Measurements from ENCODE around the gene CSRNP3. TPM values are rescaled to one million over a fixed set of nuclear protein-coding genes. Genes with fewer than 3 reads are reported as not detected.

CSRNP3 gene
- total RNA-seq, 1 experiment from 2014 or later: 0.05 TPM

DNA sequence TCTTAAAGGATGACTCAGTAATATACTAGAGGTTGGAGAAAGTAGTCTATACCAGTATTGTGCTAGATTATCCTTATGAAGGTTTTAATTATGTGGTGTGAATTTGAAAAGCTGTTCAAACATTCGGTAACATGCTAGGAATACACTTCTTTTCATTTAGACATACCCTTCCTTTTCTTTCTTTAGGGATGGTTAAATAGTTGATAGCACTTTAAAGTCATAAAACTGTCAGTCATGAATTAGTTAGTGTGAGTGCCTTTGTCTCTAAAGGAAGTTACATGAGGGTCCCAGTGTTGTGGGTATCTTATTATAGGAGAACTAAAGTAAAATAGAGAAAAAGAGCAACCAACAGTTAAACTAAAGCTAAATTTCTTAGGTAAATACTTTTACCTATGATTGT is 149.3 kb downstream of the CSRNP3 start:
- Histone ChIP-seq H3K9me2 (ENCODE audit: insufficient read depth) (no peaks in the 10 kb centered on the region), H3K4me1 (ENCODE audit: control insufficient read depth in 1 of 2, insufficient read depth in 2 of 2, low read length in 2 of 2) (no peaks in the 10 kb centered on the region), H3K79me2 (ENCODE audit: insufficient read depth, low read length) (no peaks in the 10 kb centered on the region), H2AFZ (ENCODE audit: low read depth, low read length, poor library complexity, severe bottlenecking) (no peak overlapping the region), H3K4me3 (replicated peaks in 1 of 2; ENCODE audit: low read depth in 1 of 2, low read length in 2 of 2) (no peak overlapping the region), H3K36me3 (ENCODE audit: control insufficient read depth in 1 of 2, insufficient read depth in 2 of 2, low read length in 2 of 2) (no peaks in the 10 kb centered on the region), H3K9ac (ENCODE audit: low read length) (no peak overlapping the region), H3K27ac (ENCODE audit: low read depth, low read length) (no peak overlapping the region), H3K9me3 (ENCODE audit: control insufficient read depth in 1 of 2, insufficient read depth in 1 of 2, low read depth in 1 of 2, low read length in 2 of 2) (no peaks in the 10 kb centered on the region), H4K20me1 (ENCODE audit: insufficient read depth) (no peaks in the 10 kb centered on the region), H3K27me3 (ENCODE audit: insufficient read depth, low read length) (peaks cover 11% of the 10 kb centered on the region; the same call in 1 of the 2 replicates), H3K4me2 (ENCODE audit: low read length) (no peak overlapping the region)
- no TSS peak for BruUV-seq (replicated peaks)
- no peak for ATAC-seq
- no peak for DNase-seq (ENCODE audit: low read depth, low spot score)
- no peak for TF ChIP-seq EZH2 (IDR thresholded peaks at IDR 0.05)
- no peak for TF ChIP-seq EGR1 (IDR thresholded peaks at IDR 0.05; ENCODE audit: low read depth)
- no peak for TF ChIP-seq REST (IDR thresholded peaks at IDR 0.05; ENCODE audit: low read depth)
- TF ChIP-seq SP1 (IDR thresholded peaks at IDR 0.05; ENCODE audit: low read depth): no peak
- intact Hi-C loops (cut with micrococcal nuclease): no loop called here
- ChIA-PET RAD21 (ENCODE audit: low non-redundant PET in 1 of 2, low total read pairs in 2 of 2, uncharacterized antibody in 2 of 2, unreplicated experiment in 2 of 2) (no interaction called here), POLR2A (no interaction called here), CTCF (no interaction called here)

DNA sequence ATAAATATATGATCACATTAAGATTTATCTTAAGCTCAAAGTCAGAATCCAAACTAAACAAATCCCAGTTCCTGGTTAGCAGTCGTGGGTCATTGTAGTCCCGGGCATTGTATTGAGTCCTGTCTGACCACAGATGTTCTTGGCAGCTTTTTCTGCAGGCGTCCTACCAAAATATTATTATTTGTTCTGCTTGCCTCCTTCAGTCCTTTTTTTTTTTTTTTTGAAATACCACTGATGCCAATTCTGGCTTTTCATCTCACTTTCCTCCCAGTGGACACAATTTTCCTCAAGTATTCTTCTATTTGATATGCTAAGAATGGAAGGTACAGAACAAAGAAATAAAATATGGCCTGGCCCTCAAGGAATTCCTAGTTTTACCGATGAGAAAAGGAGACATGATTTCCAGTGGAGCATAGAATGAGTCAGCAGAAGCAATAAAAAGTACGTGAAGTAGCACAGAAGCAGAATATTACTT is 151.6 kb downstream of the CSRNP3 start:
- H3K4me1 ChIP-seq (ENCODE audit: control insufficient read depth in 1 of 2, insufficient read depth in 2 of 2, low read length in 2 of 2): no peaks in the 10 kb centered on the region
- ChIA-PET RAD21 (ENCODE audit: low non-redundant PET in 1 of 2, low total read pairs in 2 of 2, uncharacterized antibody in 2 of 2, unreplicated experiment in 2 of 2) (no interaction called here), CTCF (no interaction called here), POLR2A (no interaction called here)
- no peaks in the 10 kb centered on the region for H3K9me2 ChIP-seq (ENCODE audit: insufficient read depth)
- H3K4me2 ChIP-seq (ENCODE audit: low read length): no peak overlapping the region
- no peaks in the 10 kb centered on the region for H3K9me3 ChIP-seq (ENCODE audit: control insufficient read depth in 1 of 2, insufficient read depth in 1 of 2, low read depth in 1 of 2, low read length in 2 of 2)
- TF ChIP-seq POLR2A (IDR thresholded peaks at IDR 0.05; ENCODE audit: borderline replicate concordance, extremely low read depth, insufficient read depth, insufficient read length) (no peak), JUND (IDR thresholded peaks at IDR 0.05) (no peak), FOSL1 (IDR thresholded peaks at IDR 0.05; ENCODE audit: low read depth) (no peak), CTCF (IDR thresholded peaks at IDR 0.05 in 2 of 3, conservative IDR thresholded peaks at IDR 0.05 in 1 of 3; ENCODE audit: borderline replicate concordance in 1 of 3, insufficient read depth in 1 of 3, low read depth in 2 of 3, low read length in 2 of 3) (no peak)
- no peak overlapping the region for H3K9ac ChIP-seq (ENCODE audit: low read length)
- no peaks in the 10 kb centered on the region for H3K36me3 ChIP-seq (ENCODE audit: control insufficient read depth in 1 of 2, insufficient read depth in 2 of 2, low read length in 2 of 2)
- no peaks in the 10 kb centered on the region for H4K20me1 ChIP-seq (ENCODE audit: insufficient read depth)
- no peak overlapping the region for H3K4me3 ChIP-seq (replicated peaks in 1 of 2; ENCODE audit: low read depth in 1 of 2, low read length in 2 of 2)
- intact Hi-C loops (cut with micrococcal nuclease): loop anchor here (10.0 kb wide), 1 partner anchor 56 kb away; no protein-coding TSS in a partner anchor
- DNase-seq (ENCODE audit: low read depth, low spot score) (no peak), ATAC-seq (no peak)
- H3K27me3 ChIP-seq (ENCODE audit: insufficient read depth, low read length): peaks cover 14% of the 10 kb centered on the region; the same call in 1 of the 2 replicates
- H2AFZ ChIP-seq (ENCODE audit: low read depth, low read length, poor library complexity, severe bottlenecking): no peak overlapping the region
- no peak overlapping the region for H3K27ac ChIP-seq (ENCODE audit: low read depth, low read length)
- no TSS peak for BruUV-seq (replicated peaks)
- no peaks in the 10 kb centered on the region for H3K79me2 ChIP-seq (ENCODE audit: insufficient read depth, low read length)
